ENCODE data around the gene POC5.

The POC5 gene

DNA sequence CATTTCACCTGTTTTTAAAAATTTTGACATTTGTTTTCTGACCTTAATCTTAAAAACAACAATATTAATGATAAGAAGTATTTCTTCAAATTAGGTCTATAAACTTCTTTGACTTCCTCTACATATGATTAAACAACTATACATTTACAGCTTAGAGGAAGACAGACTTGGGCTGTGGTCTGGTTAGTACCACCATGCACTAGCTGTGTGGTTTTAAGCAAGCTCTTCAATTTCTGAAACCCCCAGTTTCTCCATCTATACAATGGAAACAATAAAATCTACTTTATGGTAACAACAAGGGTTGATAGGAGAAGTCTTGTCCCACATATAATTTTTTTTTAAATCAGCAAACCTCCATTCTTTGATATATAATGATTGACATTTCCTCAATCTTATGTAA lies 90.3 kb downstream of the POC5 start:
- Histone ChIP-seq H3K4me1 (ENCODE audit: low read length) (peaks cover 4% of the 10 kb centered on the region; the same call in 1 of the 2 replicates), H3K79me2 (ENCODE audit: low read length) (no peaks in the 10 kb centered on the region), H3K36me3 (replicated peaks; ENCODE audit: low read depth, low read length) (no peaks in the 10 kb centered on the region), H2AFZ (ENCODE audit: low read depth, low read length) (no peak overlapping the region), H3K4me2 (ENCODE audit: low read length) (no peak overlapping the region), H3K9ac (ENCODE audit: low read length) (no peak overlapping the region), H4K20me1 (ENCODE audit: insufficient read depth, low read length) (no peaks in the 10 kb centered on the region), H3K27ac (ENCODE audit: low read length) (no peak overlapping the region), H3K9me3 (ENCODE audit: insufficient read depth, low read length) (no peaks in the 10 kb centered on the region), H3K4me3 (ENCODE audit: low read length) (no peak overlapping the region), H3K27me3 (ENCODE audit: low read depth, low read length) (no peaks in the 10 kb centered on the region)
- TF ChIP-seq EZH2phosphoT487 (IDR thresholded peaks at IDR 0.05; ENCODE audit: low read depth): no peak
- TF ChIP-seq, protein P1, sequence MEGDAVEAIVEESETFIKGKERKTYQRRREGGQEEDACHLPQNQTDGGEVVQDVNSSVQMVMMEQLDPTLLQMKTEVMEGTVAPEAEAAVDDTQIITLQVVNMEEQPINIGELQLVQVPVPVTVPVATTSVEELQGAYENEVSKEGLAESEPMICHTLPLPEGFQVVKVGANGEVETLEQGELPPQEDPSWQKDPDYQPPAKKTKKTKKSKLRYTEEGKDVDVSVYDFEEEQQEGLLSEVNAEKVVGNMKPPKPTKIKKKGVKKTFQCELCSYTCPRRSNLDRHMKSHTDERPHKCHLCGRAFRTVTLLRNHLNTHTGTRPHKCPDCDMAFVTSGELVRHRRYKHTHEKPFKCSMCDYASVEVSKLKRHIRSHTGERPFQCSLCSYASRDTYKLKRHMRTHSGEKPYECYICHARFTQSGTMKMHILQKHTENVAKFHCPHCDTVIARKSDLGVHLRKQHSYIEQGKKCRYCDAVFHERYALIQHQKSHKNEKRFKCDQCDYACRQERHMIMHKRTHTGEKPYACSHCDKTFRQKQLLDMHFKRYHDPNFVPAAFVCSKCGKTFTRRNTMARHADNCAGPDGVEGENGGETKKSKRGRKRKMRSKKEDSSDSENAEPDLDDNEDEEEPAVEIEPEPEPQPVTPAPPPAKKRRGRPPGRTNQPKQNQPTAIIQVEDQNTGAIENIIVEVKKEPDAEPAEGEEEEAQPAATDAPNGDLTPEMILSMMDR (IDR thresholded peaks at IDR 0.05; ENCODE audit: low read depth, low read length): no peak
